Tibial nerve (tissue), 4 donors: Measurements from ENCODE around the gene BMP8A. TPM values are rescaled to one million over a fixed set of nuclear protein-coding genes. Genes with fewer than 3 reads are reported as not detected.
A peak's percentile ranks its signal among the peaks of the same experiment; 100 is the strongest.

ENCODE experiments used
- DNase-seq, 2 donors: peaks; one replicate each; pipeline ENCODE4 v3.0.0-alpha.2; 2019; ENCODE audit warnings: low spot score in 2 of 2
- H3K27ac ChIP-seq, 4 donors: fragments of 200-600 bp; sonication (generic) in 3 of 4; one replicate each; pipeline ENCODE4 v1.5.1; 2017 to 2019; ENCODE audit warnings: mild to moderate bottlenecking in 1 of 4
- H3K27me3 ChIP-seq, 2 donors: fragments of 200-600 bp; sonication (generic) in 1 of 2; one replicate each; pipeline versions ENCODE4 v1.5.1 to v1.6.0; 2017 to 2019
- H3K36me3 ChIP-seq, 3 donors: fragments of 200-600 bp; sonication (generic); one replicate each; pipeline ENCODE4 v1.5.1; 2018 to 2019
- H3K4me1 ChIP-seq, 4 donors: fragments of 200-600 bp; sonication (generic) in 3 of 4; one replicate each; pipeline ENCODE4 v1.5.1; 2017 to 2019
- H3K4me3 ChIP-seq, 4 donors: fragments of 200-600 bp; sonication (generic) in 3 of 4; one replicate each; pipeline ENCODE4 v1.5.1; 2017 to 2019; ENCODE audit warnings: mild to moderate bottlenecking in 1 of 4, moderate library complexity in 1 of 4
- H3K9me3 ChIP-seq, 4 donors: fragments of 200-600 bp; sonication (generic) in 3 of 4; one replicate each; pipeline ENCODE4 v1.5.1; 2017 to 2019
- CTCF ChIP-seq, 5 experiments: fragments of 200-600 bp in 3 of 5; fragments of 450-650 bp in 2 of 5; sonication (generic) in 3 of 5; IDR thresholded peaks; one replicate each; pipeline ENCODE4 v1.5.1; 2016 to 2019; ENCODE audit warnings: antibody characterized with exemption in 5 of 5, mild to moderate bottlenecking in 3 of 5, moderate library complexity in 2 of 5
- EP300 ChIP-seq, 2 donors: sonication (generic); formaldehyde crosslinking; IDR thresholded peaks; one replicate each; pipeline ENCODE4 v1.6.1; 2017; ENCODE audit warnings: antibody characterized with exemption in 2 of 2, mild to moderate bottlenecking in 1 of 2
- POLR2A ChIP-seq, 2 donors: fragments of 450-650 bp; IDR thresholded peaks; one replicate each; pipeline ENCODE4 v1.6.1; 2017; ENCODE audit warnings: antibody characterized with exemption in 2 of 2, mild to moderate bottlenecking in 2 of 2, moderate library complexity in 2 of 2
- WGBS, 2 donors: methylation state at CpG; one replicate each; pipeline ENCODE4 v1.1.5; 2018; 5-methylcytosine and 5-hydroxymethylcytosine counted together
- total RNA-seq, 4 donors: library from RNA; depleted of rRNA; stranded (reverse); fragments of >200 nt; gene quantifications; one replicate each; pipeline ENCODE4 v1.1.0, GENCODE V29; 2016

BMP8A gene
- total RNA-seq, 4 donors from 2014 or later = 2.7 to 9.6 (median 7.0) TPM

GRCh38 chr1:39570477-39571177 lies 79.2 kb downstream of the BMP8A start:
- Histone ChIP-seq H3K27ac (no peak overlapping the region), H3K27me3 (no peaks in the 10 kb centered on the region), H3K9me3 (no peaks in the 10 kb centered on the region), H3K4me1 (peaks cover 0 to 34% (median 21%) of the 10 kb centered on the region in 4 donors), H3K36me3 (peaks cover 10 to 86% (median 37%) of the 10 kb centered on the region in 3 donors), H3K4me3 (no peak overlapping the region)
- WGBS, 2 donors = 87 to 92% methylated on average over 10 to 11 of the region's 11 CpGs
- DNase-seq = no peak
- no peak for TF ChIP-seq EP300 (IDR thresholded peaks at IDR 0.05)
- no peak for TF ChIP-seq POLR2A (IDR thresholded peaks at IDR 0.05)
- no peak for TF ChIP-seq CTCF (IDR thresholded peaks at IDR 0.05)

GRCh38 chr1:39571178-39571483 lies 79.7 kb downstream of the BMP8A start:
- DNase-seq = no peak
- TF ChIP-seq POLR2A (IDR thresholded peaks at IDR 0.05) = no peak
- Histone ChIP-seq H3K27me3 (no peaks in the 10 kb centered on the region), H3K27ac (no peak overlapping the region), H3K4me3 (no peak overlapping the region), H3K9me3 (no peaks in the 10 kb centered on the region), H3K36me3 (peaks cover 10 to 81% (median 34%) of the 10 kb centered on the region in 3 donors), H3K4me1 (peaks cover 0 to 35% (median 21%) of the 10 kb centered on the region in 4 donors)
- WGBS, 2 donors = 96 to 98% methylated on average over 9 of the region's 9 CpGs

- 66 to 67% methylated on average over 5 of the region's 5 CpGs for WGBS, 2 donors
- peaks cover 8 to 67% (median 30%) of the 10 kb centered on the region in 3 donors for H3K36me3 ChIP-seq
These were observed 81.1 kb downstream of the BMP8A start for GRCh38 chr1:39572379-39573096.

GRCh38 chr1:39573097-39573465 lies 81.6 kb downstream of the BMP8A start:
- no peaks in the 10 kb centered on the region for H3K9me3 ChIP-seq
- TF ChIP-seq POLR2A (IDR thresholded peaks at IDR 0.05) (no peak), EP300 (IDR thresholded peaks at IDR 0.05) (no peak), CTCF (IDR thresholded peaks at IDR 0.05) (no peak)
- no peak overlapping the region for H3K27ac ChIP-seq
- H3K36me3 ChIP-seq = peaks cover 8 to 61% (median 30%) of the 10 kb centered on the region in 3 donors
- no peak for DNase-seq
- no peaks in the 10 kb centered on the region for H3K27me3 ChIP-seq
- WGBS, 2 donors = 94 to 100% methylated on average over 1 of the region's 1 CpG
- H3K4me1 ChIP-seq = peaks cover 0 to 35% (median 21%) of the 10 kb centered on the region in 4 donors
- H3K4me3 ChIP-seq = no peak overlapping the region

More at GRCh38 chr1:39572379-39573096, 81.1 kb downstream of the BMP8A start:
- H3K27ac ChIP-seq = no peak overlapping the region
- TF ChIP-seq EP300 (IDR thresholded peaks at IDR 0.05) (no peak), CTCF (IDR thresholded peaks at IDR 0.05) (no peak), POLR2A (IDR thresholded peaks at IDR 0.05) (no peak)
- H3K9me3 ChIP-seq = no peaks in the 10 kb centered on the region
- H3K27me3 ChIP-seq = no peaks in the 10 kb centered on the region
- no peak for DNase-seq
- peaks cover 0 to 35% (median 21%) of the 10 kb centered on the region in 4 donors for H3K4me1 ChIP-seq
- no peak overlapping the region for H3K4me3 ChIP-seq

GRCh38 chr1:39573736-39574624 lies 82.5 kb downstream of the BMP8A start:
- H3K4me3 ChIP-seq = peak overlapping the region in 3 of 4 donors; percentile 79 to 84 (median 82)
- 54% methylated on average over 12 of the region's 12 CpGs for WGBS, 2 donors

More at GRCh38 chr1:39573736-39574624, 82.5 kb downstream of the BMP8A start:
- Histone ChIP-seq H3K9me3 (no peaks in the 10 kb centered on the region), H3K36me3 (peaks cover 3 to 52% (median 21%) of the 10 kb centered on the region in 3 donors), H3K27me3 (no peaks in the 10 kb centered on the region), H3K4me1 (peaks cover 0 to 35% (median 21%) of the 10 kb centered on the region in 4 donors), H3K27ac (peak overlapping the region in 1 of 4 donors; percentile 85)
- DNase-seq = no peak
- TF ChIP-seq POLR2A (IDR thresholded peaks at IDR 0.05) (no peak), CTCF (IDR thresholded peaks at IDR 0.05) (no peak), EP300 (IDR thresholded peaks at IDR 0.05) (no peak)
